Thyroid gland (tissue), 4 donors: ENCODE data around the gene NAIF1.

ENCODE experiments used
- POLR2A ChIP-seq, 2 donors: fragments of 450-650 bp; IDR thresholded peaks; one replicate each; pipeline ENCODE4 v1.6.1; 2017; ENCODE audit warnings: antibody characterized with exemption in 2 of 2, mild to moderate bottlenecking in 2 of 2, moderate library complexity in 1 of 2
- TF ChIP-seq, protein P1 (sequence below), 6 experiments: fragments of 200-600 bp in 3 of 6; fragments of 450-650 bp in 3 of 6; sonication (generic) in 3 of 6; IDR thresholded peaks; one replicate each; pipeline ENCODE4 v1.5.1; 2016 to 2019; ENCODE audit warnings: antibody characterized with exemption in 6 of 6, mild to moderate bottlenecking in 2 of 6, inconsistent platforms in 1 of 6, moderate library complexity in 1 of 6

DNA sequence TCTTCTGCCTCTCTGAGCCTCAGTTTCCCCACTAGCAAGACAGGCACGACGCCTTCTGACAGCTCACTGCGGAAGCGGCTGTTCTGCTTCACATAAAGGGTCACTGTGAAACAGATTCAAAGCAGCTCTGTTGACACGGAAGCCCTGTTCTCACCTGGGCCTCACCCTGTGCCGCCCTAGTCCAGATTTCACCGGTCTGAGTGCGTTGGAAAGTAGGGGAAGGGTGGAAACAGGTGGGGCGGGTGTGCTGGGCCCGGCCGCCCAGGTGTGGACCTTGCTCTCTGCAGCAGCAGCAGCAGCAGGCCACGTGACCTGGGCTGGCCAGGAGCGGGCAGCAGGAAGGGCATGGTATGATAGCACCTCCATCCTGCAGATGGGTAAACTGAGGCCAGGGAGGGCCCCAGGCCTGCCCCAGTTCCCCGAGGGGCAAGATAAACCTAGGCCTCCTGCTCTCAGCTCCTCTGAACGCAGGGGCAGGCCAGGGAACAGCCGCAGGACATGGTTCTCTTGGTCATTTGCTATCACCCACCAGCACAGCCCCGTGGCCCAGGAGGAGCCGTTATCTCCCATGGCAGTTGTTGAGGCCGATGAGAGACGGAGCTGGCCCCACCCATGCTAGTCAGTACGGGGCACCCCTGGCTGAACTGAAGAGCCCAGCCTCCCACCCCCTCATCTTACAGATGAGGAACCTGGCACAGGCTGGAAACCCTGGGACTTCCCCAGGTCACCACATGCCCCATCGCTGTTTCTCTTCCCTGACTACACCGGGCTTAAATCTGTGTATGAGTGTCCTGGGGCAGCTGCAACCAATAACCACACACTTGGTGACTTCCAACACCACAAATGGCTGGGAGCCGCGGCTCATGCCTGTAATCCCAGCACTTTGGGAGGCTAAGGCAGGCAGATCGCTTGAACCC lies 48.3 kb upstream of the NAIF1 start:
- TF ChIP-seq, protein P1, sequence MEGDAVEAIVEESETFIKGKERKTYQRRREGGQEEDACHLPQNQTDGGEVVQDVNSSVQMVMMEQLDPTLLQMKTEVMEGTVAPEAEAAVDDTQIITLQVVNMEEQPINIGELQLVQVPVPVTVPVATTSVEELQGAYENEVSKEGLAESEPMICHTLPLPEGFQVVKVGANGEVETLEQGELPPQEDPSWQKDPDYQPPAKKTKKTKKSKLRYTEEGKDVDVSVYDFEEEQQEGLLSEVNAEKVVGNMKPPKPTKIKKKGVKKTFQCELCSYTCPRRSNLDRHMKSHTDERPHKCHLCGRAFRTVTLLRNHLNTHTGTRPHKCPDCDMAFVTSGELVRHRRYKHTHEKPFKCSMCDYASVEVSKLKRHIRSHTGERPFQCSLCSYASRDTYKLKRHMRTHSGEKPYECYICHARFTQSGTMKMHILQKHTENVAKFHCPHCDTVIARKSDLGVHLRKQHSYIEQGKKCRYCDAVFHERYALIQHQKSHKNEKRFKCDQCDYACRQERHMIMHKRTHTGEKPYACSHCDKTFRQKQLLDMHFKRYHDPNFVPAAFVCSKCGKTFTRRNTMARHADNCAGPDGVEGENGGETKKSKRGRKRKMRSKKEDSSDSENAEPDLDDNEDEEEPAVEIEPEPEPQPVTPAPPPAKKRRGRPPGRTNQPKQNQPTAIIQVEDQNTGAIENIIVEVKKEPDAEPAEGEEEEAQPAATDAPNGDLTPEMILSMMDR (IDR thresholded peaks at IDR 0.05): no peak
- no peak for TF ChIP-seq POLR2A (IDR thresholded peaks at IDR 0.05)
